ENCODE results near the gene FASN.

DNA sequence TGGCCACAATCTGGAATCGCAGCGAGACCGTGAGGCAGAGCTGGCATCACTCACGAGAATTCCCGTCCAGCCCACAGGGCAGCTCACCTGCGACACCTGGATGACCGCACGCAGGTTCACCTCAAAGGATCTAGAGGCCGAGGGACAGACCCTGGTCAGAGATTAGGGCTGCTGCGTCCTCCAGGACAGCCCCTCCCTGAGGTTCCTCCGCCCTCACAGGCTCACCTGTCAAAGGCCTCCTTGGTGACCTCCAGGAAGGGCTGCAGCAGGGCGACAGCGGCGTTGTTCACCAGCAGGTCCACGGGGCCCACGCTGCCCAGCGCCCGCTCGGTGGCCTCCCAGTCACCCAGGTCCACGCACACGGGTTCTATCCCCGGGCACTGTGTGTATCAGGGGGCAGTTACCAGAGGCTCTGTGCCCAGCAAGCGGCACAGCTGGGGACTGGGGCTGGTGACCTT lies 61.4 kb downstream of the FASN start:
- TF ChIP-seq, protein P1, sequence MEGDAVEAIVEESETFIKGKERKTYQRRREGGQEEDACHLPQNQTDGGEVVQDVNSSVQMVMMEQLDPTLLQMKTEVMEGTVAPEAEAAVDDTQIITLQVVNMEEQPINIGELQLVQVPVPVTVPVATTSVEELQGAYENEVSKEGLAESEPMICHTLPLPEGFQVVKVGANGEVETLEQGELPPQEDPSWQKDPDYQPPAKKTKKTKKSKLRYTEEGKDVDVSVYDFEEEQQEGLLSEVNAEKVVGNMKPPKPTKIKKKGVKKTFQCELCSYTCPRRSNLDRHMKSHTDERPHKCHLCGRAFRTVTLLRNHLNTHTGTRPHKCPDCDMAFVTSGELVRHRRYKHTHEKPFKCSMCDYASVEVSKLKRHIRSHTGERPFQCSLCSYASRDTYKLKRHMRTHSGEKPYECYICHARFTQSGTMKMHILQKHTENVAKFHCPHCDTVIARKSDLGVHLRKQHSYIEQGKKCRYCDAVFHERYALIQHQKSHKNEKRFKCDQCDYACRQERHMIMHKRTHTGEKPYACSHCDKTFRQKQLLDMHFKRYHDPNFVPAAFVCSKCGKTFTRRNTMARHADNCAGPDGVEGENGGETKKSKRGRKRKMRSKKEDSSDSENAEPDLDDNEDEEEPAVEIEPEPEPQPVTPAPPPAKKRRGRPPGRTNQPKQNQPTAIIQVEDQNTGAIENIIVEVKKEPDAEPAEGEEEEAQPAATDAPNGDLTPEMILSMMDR (conservative IDR thresholded peaks at IDR 0.05; ENCODE audit: low read length), result no peak
- no peak for TF ChIP-seq EZH2phosphoT487 (IDR thresholded peaks at IDR 0.05; ENCODE audit: borderline replicate concordance)
